NCI-H2107 treated with DMSO at 0.1 percent for 48 hours (cell line): ENCODE data around the gene EFCAB12.
"Not testable (repeated sequence)": the region's sequence is repeated elsewhere in the genome, so short reads cannot be mapped to it uniquely, and the experiment has no call there.

Source experiments
- DNase-seq: peaks from one replicate; lab custom pipeline; 2025; ENCODE audit not compliant: unreplicated experiment; lab: John Stamatoyannopoulos, UW

EFCAB12 gene

DNA sequence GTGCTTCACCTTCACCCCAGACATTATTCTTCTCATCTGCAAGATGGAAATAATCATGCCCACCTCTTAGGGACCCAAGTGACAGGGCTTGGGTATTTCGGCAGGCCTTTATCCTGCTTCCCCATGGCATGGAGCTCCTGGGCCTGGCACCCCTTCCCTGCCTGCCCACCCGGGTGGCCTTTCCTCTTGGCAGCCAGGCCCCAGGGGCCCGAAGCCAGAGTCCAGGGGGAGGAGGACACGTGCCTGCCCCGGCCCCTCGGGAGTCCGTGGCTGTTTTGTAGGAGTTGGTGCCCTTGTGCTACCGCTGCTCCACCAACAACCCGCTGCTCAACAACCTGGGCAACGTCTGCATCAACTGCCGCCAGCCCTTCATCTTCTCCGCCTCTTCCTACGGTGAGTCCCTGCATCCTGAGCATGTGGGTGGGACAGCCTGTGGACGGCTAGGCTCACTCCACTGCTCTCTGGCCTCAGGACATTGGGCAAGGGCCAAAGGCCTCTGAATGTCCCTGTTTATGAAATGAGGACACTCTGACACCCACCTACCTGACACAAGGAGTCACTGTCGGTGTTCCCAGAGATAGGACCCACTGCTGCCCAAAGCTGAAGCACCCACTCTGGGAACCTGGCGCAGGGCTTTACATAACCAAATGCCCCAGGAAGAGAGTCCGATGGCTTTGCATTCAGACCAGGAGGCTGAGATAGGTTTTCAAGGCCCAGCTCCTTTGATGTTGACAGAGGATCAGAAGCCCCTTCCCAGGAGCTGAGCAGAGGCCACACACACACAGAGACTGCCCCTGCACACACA lies 34.5 kb downstream of the EFCAB12 start:
- DNase-seq = not testable (repeated sequence)

DNA sequence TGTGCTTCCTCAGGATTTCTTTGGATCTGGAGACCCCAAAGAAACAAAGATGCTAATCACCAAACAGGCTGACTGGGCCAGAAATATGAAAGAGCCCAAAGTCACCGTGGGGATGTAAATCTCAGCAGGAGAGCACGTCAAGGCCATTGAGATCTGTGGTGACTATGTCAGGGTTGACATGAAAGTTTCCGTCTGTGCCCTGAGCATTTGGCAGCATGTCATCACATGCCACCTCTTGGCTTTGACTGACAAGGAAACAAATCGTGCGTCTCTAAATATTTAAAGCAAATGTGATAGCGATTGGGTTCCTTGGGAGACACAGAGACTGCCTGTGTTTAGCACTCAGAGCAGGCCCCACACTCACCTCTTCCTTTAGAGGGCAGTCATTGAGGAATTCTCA lies 35.2 kb downstream of the EFCAB12 start:
- DNase-seq = no peak

DNA sequence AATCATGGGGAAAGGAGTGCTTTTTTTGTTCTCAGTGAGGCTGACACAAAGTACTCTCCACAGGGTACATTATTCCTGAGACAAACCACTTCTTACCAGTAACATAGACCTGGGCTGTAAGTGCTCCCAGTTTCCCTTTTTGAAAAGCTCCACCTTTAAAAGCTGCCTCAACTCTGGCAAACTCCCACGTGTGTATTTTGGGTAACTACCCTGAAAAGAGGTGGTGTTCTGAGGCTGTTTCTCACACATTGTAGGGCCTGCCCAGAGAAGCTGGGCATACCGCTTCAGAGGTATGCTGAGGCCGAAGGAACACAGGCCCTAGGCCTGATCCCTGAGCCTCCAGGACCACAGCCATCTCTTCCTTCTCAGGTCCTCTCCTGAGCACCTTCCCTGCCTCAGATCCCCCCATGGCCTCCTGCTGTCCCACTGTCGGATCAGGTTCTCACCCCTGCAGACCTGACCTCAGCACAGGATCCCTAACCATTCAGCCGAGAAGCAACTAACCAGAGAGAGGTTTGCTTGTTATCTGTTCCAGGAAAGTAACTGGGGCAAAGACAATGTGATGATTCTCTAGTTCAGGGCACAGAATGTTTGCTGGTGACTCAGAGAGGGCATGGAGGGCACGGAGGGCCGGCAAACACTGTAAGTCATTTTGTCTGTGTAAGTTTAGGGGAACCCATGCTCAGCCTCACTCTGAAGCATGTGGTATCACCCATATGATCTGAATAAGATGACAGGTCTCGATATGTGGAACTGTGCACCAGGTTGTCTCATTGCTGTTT lies 36.1 kb downstream of the EFCAB12 start:
- not testable (repeated sequence) for DNase-seq

DNA sequence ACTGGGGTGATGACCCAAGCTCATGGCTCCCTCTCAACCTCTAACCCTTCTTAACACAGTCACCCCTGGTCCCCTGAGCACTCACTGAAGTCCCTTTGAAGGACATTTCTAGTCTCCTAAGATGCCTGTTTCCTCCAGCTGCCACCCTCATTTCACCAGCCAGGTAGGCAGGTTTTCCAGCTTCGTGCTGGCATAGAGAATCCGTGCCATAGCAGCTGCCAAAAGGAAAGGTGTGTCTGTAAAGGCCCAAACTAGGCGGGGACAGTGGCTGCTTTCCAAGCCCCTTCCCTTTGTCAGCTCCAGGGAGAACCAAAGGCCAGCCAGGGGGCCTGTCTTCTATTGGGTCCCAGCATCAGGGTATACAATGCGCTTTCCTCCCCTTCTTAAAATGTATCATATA lies 36.9 kb downstream of the EFCAB12 start:
- not testable (repeated sequence) for DNase-seq

DNA sequence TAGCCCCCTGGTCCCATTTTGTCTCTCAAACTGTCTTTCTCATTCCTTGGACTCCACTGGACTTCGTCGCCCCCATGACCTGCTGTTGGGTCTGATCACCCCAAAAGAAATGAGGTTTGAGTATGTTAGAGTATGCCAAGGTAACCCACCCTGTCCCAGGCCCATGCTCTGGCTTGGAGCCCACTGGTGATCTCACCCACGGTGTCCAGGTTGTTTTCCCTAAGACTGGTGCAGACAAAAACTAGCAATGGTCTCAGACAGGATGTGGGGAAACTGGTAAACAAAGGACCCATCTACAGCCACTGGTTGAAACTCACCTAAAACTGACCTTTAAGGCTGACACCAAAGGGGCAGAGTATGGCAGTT lies 38.9 kb downstream of the EFCAB12 start:
- DNase-seq = no peak

DNA sequence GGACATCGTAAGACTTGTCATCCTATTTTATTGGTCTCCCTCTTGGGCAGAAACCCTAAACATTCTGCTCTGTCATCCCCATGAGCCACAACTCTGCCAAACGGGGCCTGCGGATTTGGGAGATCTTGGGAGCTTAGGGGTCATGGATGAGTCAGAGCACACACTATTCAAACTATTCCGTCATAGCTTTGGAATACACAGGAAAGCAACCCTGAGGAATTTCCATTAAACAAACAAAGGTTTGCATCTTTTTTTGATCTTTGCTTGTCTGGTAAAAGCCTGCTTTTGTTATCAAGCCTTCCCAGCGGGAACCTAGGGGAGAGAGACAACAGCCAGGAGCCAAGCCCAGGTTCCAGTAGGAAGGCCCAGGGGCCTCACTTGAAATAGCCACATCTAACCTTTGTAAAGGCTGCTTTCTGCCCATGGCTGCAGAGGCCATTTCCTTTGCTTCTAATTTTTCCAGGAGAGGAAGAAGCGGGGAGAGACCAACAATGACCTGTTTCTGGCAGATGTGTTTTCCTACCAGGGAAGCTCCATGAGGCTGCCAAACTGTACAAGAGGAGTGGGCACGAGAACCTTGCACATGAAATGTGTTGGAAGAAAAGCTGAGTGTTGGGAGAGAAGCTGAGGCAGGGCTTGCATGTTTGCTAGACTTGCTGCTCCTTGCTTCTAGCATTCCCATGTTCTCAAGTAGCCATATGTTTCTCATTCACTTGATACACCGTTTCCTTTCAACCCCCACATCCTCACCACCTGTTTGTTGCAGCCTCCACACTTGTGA lies 39.5 kb downstream of the EFCAB12 start:
- not testable (repeated sequence) for DNase-seq

DNA sequence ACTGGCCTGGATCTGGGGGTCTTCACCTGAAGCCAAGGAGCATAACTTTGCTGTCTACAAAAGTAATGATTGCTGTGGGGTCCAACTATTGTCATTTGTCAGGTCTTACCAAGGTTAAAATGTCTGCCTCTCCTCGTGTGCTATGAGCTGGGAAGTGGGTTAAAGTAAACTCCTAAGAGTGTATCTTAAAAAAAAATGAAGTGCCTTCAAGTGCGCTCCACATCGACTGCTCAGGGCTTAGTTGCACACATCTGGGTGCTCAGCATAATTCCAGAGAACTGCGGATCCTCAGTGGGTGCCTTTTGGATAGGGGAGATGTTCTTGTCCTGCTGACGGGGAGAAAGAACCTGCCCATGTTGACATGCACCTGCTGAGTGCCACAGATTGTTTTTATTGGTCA lies 40.9 kb downstream of the EFCAB12 start:
- DNase-seq = no peak

DNA sequence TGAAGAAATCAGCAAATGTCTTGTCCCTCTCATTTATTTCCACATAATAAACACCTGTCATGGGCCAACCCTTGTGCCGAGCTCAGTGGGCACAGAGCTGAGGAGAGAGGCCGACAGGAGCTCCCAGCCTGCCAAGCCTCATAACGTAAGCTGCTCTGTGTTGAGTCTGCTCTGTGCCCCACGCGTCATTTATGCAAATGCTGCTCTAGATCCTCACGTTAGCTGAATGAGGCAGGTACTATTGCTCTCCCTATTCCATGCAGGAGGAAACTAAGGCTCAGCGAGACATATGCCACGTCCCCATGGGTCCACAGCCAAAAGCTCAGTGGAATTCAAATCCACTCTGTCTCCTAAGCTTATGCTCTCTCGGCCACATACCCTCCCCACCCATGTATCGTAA lies 41.5 kb downstream of the EFCAB12 start:
- DNase-seq = no peak

DNA sequence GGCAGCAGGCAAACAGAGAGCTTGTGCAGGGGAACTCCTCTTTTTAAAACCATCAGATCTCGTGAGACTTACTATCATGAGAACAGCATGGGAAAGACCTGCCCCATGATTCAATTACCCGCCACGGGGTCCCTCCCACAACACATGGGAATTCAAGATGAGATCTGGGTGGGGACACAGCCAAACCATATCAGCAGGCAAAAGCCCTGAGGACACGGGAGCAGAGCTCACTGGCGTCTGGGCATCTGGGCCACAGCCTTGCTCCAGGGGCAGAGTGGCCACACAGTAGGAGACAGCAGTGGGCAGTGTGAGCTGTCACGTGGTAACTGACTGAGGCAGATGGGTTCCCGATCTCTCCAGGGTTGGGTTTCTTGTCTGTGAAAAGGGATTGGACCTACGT lies 42.9 kb downstream of the EFCAB12 start:
- DNase-seq = not testable (repeated sequence)

DNA sequence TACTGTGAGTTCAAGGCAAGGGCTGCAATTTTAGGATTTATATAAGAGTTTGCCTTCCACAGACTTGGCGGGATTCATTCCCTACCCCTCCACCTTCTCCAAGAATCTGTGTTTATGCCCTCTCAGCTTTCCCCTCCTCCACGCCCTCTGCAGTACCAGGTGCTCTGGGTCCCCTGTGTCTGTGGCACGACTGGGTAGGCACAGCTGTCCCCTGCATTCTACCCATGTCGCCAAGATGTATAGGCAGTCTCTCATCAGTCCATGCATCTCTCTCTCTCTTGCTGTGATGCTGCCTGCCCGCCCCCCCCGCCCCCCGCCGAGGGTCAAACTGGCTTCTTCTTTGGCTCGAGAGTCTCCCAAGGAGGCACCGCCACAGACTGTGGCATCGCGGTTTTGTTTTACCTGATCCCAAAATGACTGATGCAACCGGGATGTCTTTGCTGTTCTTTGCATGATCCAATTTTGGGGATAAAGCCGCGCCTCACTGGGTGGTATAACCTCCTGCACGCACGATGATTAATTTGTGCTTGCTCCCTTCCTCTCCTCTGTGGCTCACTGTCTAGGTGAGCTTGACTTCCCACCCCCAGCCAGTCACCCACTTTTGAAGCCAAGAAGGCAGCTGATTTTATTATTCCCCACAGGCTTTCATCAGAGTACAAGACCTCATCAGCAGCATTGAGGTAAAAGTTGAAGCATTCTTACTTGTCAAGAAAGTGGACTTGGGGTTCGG lies 43.7 kb downstream of the EFCAB12 start:
- DNase-seq = peak; percentile 26

DNA sequence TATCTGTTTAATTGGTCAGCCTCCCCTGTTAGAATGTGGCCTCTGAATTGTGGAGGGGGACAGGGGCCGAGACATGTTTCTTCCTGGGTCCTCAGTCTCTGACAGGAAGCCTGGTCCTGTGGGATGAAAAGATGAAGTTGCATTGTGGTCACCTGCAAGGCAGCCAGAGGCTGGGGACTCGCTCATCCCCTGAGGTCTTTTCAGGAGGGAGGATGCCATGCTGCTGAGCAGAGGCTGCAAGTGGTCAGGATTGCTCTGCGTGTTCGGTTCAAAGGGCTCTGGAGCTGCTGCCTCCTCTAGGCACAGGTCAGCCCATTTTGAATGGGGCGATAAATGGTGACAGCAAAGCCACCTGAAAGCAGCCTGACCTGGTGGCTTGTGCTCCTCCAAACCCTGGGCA lies 44.3 kb downstream of the EFCAB12 start:
- not testable (repeated sequence) for DNase-seq

DNA sequence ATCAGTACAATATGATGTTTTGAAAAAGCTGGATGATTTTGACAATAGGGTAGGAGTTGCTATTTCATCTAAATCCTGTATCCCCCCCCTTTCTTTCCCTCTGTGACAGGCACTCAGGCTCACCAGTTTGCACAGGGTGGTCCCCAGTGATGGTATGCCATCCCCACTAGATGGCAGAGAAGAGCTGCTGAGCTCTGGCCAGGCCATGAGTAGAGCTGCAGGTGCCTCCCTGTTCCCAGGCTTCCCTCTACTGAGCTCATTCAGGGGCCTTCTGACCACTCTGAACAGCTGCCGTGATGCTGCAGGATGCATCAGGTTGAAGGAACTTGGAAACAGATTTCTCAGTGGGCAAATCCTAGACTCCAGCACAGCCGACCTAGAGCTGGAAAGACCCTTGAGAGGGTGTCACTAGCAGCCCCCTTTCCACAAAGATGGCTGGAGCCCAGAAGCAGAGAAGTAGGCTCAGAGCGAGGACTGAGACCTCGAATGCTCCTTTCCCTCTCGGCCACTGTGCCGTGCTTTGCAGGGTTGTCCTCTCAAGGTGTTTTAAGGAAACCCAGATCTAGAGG lies 45.1 kb downstream of the EFCAB12 start:
- peak; percentile 70 for DNase-seq

DNA sequence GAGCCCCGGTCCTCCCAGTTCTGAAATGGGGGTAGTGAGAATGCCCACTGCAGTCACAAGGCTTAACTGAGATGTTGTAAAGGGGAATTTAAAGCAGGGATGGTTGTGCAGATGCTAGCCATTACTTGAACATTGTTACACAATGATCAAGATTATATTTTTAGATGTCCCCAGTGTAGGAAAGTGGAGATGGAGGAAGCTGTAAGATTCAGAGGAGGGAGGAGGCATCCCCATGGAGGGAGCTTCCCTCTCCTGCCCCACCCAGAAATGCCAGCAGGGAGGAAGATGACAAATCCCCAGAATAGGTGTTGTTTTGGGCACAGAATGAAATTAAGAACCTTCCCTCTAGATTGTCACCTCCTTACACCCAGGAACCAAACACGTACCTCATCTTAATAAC lies 46.1 kb downstream of the EFCAB12 start:
- DNase-seq = no peak

DNA sequence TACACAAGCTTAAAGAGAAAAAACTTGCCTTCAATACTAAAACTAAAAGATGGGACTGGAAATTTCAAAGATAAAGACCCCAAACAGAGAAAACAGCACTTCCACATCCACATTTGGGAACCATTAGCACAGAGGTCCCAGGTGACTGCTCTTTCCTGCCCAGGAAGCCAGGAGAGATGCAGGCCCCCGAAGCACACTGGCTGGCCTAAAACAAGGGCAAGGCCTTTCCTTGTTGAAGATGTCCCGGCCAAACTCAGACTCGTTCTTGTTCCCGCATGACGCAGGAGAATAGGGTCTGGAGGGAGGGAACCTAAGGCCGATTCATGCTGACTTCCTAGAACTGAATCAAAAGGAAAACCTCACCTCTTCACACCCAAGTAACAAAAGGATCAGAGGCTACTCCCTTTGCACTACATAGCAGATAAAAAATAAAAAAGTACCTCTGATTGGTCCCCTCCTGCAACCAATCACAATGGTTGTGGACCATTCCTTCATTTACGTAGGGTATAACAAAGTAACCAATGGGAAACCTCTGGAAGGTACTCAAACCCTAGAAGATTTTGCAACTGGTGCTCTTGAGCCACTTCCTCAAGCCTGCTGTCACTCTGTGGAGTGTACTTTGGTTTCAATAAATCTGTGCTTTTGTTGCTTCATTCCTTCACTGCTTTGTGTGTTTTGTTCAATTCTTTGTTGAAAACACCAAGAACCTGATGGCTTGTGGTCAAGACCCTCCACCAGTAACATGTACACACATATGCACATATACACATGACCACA lies 48.7 kb downstream of the EFCAB12 start:
- DNase-seq = no peak

DNA sequence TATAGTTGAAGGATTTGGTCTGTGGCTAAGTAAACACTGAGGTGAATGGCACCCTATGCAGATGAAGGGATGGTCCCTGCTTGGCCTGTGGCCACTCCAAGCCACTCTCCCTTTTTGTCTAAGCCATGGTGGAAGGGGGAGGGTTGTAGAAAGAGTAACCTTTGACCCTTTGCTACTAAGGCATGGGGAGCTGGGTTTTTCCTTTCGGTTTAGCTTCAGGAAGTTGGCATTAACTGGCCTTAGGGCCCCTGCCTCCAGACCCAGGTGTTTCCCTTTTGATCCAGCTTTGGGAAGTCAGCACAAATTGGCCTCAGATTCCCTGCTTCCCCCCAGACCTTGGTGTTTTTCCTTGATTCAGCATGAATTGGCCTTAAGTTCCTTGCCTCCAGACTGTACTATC lies 49.5 kb downstream of the EFCAB12 start:
- no peak for DNase-seq

DNA sequence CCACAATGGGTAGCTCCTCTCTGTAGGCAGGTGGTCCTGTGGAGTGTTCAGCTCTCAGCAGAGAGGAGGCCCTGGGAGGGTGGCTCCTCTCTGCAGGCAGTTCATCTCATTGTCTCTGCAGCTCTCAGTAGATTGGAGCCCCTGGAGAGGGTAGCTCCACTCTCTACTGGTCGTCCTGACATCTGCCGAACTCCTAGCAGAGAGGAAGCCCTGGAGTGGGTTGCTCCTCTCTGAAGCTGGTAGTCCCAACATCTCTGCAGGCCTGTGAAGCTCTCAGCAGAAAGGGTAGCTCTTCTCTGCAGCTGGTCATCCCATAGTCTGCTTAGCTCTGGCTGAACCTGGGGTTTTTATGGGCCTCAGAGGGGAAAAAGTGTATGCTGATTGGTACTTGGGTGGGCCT lies 50.8 kb downstream of the EFCAB12 start:
- no peak for DNase-seq

DNA sequence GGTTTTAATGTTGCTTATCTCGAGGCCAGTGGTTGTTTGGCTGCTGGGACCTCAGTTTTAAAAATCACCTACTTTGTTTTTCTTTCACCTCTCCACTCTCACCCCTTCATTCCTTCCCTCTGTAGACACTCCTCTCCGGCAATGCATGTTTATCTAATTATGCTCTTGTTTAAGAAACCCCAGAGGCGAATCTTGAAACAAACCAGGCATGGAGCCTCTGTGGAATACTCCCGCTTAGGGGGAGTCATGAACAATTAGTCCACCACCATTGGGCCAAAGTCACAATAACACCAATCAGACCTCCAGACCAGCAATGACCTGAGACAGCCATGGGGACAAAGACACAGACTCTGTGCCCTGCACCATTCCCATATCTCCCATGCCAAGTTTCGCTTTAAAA lies 53.3 kb downstream of the EFCAB12 start:
- no peak for DNase-seq

DNA sequence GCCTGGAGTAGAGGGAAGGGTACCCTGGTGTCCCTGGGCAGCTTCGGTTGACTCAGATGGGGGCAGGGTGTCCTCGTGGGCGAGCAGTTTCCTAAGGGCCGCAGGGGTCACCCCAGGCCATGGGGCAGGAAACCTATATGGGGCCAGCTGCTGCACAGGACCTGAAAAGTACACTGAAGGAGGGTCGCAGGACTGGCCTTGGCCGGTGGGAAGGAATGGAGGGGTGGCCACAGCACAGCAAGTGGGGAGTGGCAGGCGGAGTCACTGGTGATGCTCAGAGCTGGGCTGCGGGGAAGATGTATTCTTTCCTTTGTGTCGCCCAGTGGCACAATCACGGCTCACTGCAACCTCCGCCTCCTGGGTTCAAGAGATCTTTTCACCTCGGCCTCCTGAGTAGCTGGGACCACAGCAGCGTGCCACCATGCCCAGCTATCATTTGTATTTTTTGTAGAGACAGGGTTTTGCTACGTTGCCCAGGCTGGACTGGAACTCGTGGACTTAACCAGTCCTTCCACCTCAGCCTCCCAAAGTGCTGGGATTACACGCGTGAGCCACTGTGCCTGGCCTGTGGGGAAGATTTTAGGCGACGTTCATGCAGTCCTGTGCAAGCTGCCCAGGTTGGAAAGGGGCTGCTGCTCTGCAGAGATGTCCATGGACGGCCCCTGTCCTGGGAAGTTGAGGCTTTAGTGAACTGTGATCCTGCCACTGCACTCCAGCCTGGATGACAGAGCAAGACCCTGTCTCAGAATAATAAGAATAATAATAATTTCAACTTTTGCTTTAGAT lies 57.2 kb downstream of the EFCAB12 start:
- no peak for DNase-seq
